Posterior cingulate gyrus (tissue), 11 donors: Measurements from ENCODE around the gene TAF1D.

Source experiments
- DNase-seq, 10 donors: peaks; one replicate each; pipeline versions ENCODE4 v3.0.0 to v3.0.0-alpha.2; 2020 to 2021; ENCODE audit warnings: mixed read lengths in 3 of 10
- intact Hi-C: fragments of 100-400 bp; cut with DNase I; formaldehyde crosslinking; loops from one replicate; pipeline ENCODE4 v1.15.1; 2023

Gene TAF1D

GRCh38 chr11:93729129-93729616, 12.1 kb downstream of the TAF1D start:
- intact Hi-C loops = no loop called here
- DNase-seq = no peak

GRCh38 chr11:93728792-93729128, 12.5 kb downstream of the TAF1D start:
- intact Hi-C loops = no loop called here
- no peak for DNase-seq

- intact Hi-C loops = no loop called here
- peak in 1 of 10 donors; percentile 34 for DNase-seq
Measured at GRCh38 chr11:93727985-93728791, 13.1 kb downstream of the TAF1D start.

- intact Hi-C loops = no loop called here
- no peak for DNase-seq
Measured at GRCh38 chr11:93724089-93724488, 17.2 kb downstream of the TAF1D start.

GRCh38 chr11:93720522-93720921, 20.8 kb downstream of the TAF1D start:
- peak in 1 of 10 donors; percentile 45 for DNase-seq
- intact Hi-C loops = no loop called here

GRCh38 chr11:93719310-93719709, 22.0 kb downstream of the TAF1D start:
- DNase-seq = no peak
- intact Hi-C loops = no loop called here

GRCh38 chr11:93718057-93718563, 23.2 kb downstream of the TAF1D start:
- intact Hi-C loops = no loop called here
- no peak for DNase-seq

GRCh38 chr11:93717501-93717900, 23.8 kb downstream of the TAF1D start:
- no peak for DNase-seq
- intact Hi-C loops = no loop called here

- intact Hi-C loops = no loop called here
- no peak for DNase-seq
Measured at GRCh38 chr11:93715797-93716396, 25.4 kb downstream of the TAF1D start.

- intact Hi-C loops = no loop called here
- no peak for DNase-seq
Measured at GRCh38 chr11:93712678-93713077, 28.6 kb downstream of the TAF1D start.

- DNase-seq = no peak
- intact Hi-C loops = no loop called here
Measured at GRCh38 chr11:93710239-93710638, 31.1 kb downstream of the TAF1D start.

GRCh38 chr11:93704237-93704636, 37.1 kb downstream of the TAF1D start:
- intact Hi-C loops = no loop called here
- DNase-seq = no peak

GRCh38 chr11:93700830-93701229, 40.5 kb downstream of the TAF1D start:
- DNase-seq = no peak
- intact Hi-C loops = no loop called here

- intact Hi-C loops = no loop called here
- DNase-seq = no peak
Measured at GRCh38 chr11:93697611-93698010, 43.7 kb downstream of the TAF1D start.

- no peak for DNase-seq
- intact Hi-C loops = no loop called here
Measured at GRCh38 chr11:93694557-93694956, 46.7 kb downstream of the TAF1D start.

- intact Hi-C loops = no loop called here
- DNase-seq = no peak
Measured at GRCh38 chr11:93694109-93694508, 47.2 kb downstream of the TAF1D start.

GRCh38 chr11:93689240-93689639, 52.1 kb downstream of the TAF1D start:
- no peak for DNase-seq
- intact Hi-C loops = no loop called here

- intact Hi-C loops = no loop called here
Measured at GRCh38 chr11:93686812-93687211, 54.5 kb downstream of the TAF1D start.

GRCh38 chr11:93686226-93686625, 55.1 kb downstream of the TAF1D start:
- no peak for DNase-seq
- intact Hi-C loops = no loop called here

More at GRCh38 chr11:93686812-93687211, 54.5 kb downstream of the TAF1D start:
- no peak for DNase-seq
